ENCODE data around the gene CDON. TPM values are rescaled to one million over a fixed set of nuclear protein-coding genes. Genes with fewer than 3 reads are reported as not detected.

CDON gene
- total RNA-seq, 2 experiments from 2014 or later: 3.2 to 4.0 TPM

DNA sequence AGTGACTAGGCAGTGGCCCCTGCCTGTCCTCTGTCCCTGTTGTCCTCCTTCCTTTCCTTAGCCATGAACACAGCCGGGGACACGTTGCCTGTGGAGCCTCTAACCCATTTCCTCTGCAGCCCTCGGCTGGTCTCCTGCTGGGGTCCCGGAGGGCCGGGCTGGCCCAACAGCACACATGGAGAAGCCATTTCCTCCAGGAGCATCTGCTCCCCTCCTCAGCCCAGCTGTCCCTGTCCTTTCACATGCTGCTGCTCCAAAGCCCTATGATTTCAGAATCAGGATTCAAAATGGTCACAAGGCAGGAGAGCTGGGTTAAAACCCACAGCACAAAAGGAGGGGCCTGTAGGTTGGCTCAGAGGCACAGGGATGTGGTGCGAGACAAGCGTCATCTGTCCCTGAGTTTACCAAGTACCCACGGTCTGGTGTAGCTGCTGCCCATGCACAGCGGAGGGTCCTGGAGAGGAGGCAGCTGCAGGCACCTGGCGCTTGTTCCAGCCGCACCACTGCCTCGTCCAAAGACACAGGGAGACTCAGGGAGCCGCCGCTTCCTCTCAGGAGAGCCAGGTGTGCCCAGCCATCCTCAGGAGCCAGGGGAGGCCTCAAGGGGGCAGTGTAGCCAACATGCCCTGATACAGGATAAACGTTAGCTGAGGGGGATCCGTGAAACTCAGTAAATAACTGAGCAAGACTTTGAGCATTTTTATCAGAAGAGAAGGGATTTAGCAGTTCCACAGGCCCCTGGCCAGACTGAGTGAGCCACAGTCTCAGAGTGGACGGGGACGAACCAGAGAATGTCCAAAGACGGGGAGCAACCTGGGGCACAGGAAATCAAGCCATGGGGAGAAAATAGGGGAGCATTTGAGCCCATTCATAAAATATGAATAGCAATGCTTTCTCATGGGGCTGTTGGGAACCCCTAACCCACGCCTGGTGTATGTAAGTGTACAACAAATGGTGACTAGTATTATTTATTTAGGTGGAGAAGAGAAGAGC is 120.8 kb downstream of the CDON start:
- Mint-ChIP-seq H3K4me1 (ENCODE audit: low read depth) (peaks cover 7% of the 10 kb centered on the region), H3K36me3 (ENCODE audit: low read depth) (no peaks in the 10 kb centered on the region), H3K4me3 (no peak overlapping the region), H3K9me3 (no peaks in the 10 kb centered on the region), H3K27me3 (no peaks in the 10 kb centered on the region), H3K27ac (no peak overlapping the region)
- intact Hi-C loops (cut with micrococcal nuclease): no loop called here
- peak; percentile 89 for ATAC-seq
- CTCF ChIA-PET: interaction anchor here (0.6 to 4.1 kb wide), 17 partner anchors 9 to 268 kb away, joined by 3 to 30 read pairs (median 4); no protein-coding TSS in a partner anchor
- peak; percentile 73 for DNase-seq
- POLR2A ChIA-PET: no interaction called here
- TF ChIP-seq, protein P1, sequence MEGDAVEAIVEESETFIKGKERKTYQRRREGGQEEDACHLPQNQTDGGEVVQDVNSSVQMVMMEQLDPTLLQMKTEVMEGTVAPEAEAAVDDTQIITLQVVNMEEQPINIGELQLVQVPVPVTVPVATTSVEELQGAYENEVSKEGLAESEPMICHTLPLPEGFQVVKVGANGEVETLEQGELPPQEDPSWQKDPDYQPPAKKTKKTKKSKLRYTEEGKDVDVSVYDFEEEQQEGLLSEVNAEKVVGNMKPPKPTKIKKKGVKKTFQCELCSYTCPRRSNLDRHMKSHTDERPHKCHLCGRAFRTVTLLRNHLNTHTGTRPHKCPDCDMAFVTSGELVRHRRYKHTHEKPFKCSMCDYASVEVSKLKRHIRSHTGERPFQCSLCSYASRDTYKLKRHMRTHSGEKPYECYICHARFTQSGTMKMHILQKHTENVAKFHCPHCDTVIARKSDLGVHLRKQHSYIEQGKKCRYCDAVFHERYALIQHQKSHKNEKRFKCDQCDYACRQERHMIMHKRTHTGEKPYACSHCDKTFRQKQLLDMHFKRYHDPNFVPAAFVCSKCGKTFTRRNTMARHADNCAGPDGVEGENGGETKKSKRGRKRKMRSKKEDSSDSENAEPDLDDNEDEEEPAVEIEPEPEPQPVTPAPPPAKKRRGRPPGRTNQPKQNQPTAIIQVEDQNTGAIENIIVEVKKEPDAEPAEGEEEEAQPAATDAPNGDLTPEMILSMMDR (IDR thresholded peaks at IDR 0.05): peak; percentile 72

DNA sequence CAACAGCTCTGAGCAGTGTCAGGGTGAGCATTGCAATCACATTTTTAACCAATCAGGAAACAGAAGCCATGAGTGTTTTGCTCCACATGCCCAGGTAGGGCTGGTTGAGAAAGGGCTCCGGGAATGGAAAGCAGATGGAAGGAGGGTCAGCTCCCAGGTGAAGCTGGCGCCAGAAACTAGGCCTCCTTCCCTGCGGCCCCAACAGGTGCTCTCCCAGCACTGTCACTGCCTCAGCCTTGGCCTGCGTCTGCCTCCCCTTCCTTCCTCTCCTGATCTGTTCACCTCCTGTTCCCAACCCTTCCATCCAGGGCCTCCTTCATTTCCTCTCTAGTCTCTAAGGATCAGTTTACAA is 121.4 kb downstream of the CDON start:
- Mint-ChIP-seq H3K27ac (no peak overlapping the region), H3K4me1 (ENCODE audit: low read depth) (peaks cover 7% of the 10 kb centered on the region), H3K36me3 (ENCODE audit: low read depth) (no peaks in the 10 kb centered on the region), H3K4me3 (no peak overlapping the region), H3K9me3 (no peaks in the 10 kb centered on the region), H3K27me3 (no peaks in the 10 kb centered on the region)
- ChIA-PET POLR2A (no interaction called here), CTCF (interaction anchor here (1.0 to 4.1 kb wide), 9 partner anchors 9 to 268 kb away, joined by 3 to 30 read pairs (median 4); no protein-coding TSS in a partner anchor)
- TF ChIP-seq, protein P1 (IDR thresholded peaks at IDR 0.05): no peak
- no peak for DNase-seq
- ATAC-seq: no peak
- intact Hi-C loops (cut with micrococcal nuclease): no loop called here

DNA sequence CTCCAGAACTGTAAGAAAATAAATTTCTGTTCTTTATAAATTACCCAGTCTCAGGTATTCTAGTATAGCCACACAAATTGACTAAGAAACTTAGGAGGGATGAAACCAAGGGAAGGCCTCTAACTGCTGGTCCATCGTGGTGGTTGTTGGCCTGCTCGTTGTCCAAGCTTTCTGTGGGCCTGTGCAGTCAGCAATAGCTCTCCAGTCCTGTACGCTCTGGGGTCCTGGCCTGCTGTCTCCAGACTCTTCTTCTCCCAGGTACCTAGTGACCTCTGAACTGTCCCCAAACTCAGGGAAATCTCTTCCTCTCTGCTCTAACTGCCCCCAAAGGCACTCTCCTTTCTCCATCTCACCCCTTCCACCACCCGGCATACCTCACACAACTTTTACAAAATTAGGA is 122.5 kb downstream of the CDON start:
- Mint-ChIP-seq H3K27me3 (no peaks in the 10 kb centered on the region), H3K4me3 (no peak overlapping the region), H3K9me3 (no peaks in the 10 kb centered on the region), H3K36me3 (ENCODE audit: low read depth) (no peaks in the 10 kb centered on the region), H3K4me1 (ENCODE audit: low read depth) (peaks cover 7% of the 10 kb centered on the region), H3K27ac (no peak overlapping the region)
- POLR2A ChIA-PET: no interaction called here
- DNase-seq (no peak), ATAC-seq (no peak)
- CTCF ChIA-PET: interaction anchor here (0.7 to 2.9 kb wide), 3 partner anchors 62 to 255 kb away, joined by 4 to 14 read pairs (median 4); no protein-coding TSS in a partner anchor
- intact Hi-C loops (cut with micrococcal nuclease): no loop called here
- TF ChIP-seq, protein P1 (IDR thresholded peaks at IDR 0.05): no peak

DNA sequence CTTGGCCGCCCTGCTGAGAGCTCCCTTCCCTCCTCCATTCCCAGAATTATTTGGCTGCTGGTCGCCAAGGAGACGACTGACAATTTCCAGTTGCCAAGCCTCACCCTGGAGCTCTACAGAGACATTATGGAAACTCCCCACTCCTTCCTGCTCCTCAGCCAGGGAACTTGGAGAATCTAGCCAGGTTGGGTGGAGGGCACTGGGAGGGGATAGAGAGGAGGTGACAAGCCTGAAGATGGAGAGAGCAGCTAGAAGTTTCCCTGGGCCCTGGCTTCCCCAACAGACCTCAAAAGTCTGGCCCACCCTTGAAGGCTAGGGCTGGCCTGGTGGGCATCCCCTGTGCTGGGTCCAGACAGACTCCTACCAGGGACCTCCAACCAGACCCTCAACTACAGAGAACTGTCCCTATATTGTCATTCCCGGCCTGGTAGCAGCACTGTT is 123.6 kb downstream of the CDON start:
- Mint-ChIP-seq H3K4me3 (no peak overlapping the region), H3K27ac (no peak overlapping the region), H3K27me3 (no peaks in the 10 kb centered on the region), H3K9me3 (no peaks in the 10 kb centered on the region), H3K4me1 (ENCODE audit: low read depth) (peaks cover 7% of the 10 kb centered on the region), H3K36me3 (ENCODE audit: low read depth) (no peaks in the 10 kb centered on the region)
- intact Hi-C loops (cut with micrococcal nuclease): no loop called here
- ChIA-PET POLR2A (no interaction called here), CTCF (interaction anchor here (1.3 to 2.9 kb wide), 2 partner anchors 16 to 255 kb away, joined by 5 to 14 read pairs; no protein-coding TSS in a partner anchor)
- no peak for DNase-seq
- TF ChIP-seq, protein P1 (IDR thresholded peaks at IDR 0.05): no peak
- no peak for ATAC-seq

DNA sequence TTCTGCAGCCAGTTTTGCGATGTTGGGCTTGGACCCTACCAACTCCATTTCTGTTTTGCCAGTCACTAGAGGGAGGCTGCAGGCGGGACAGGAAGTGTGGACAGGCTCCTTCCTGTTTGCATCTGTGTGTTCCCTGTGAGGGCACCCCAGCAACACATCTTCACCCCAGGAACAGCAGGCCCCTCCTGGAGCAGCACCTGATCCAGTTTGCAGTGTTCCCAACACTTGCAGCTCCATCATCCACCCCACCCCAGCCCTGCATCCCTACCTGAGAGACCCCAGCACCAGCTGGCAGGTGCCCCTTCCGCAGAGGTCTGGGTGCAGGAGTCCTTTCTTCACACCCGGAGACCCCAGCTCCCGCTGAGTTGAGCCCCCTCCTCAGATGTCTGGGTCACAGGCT is 124.2 kb downstream of the CDON start:
- H3K36me3 Mint-ChIP-seq (ENCODE audit: low read depth): no peaks in the 10 kb centered on the region
- peaks cover 8% of the 10 kb centered on the region for H3K4me1 Mint-ChIP-seq (ENCODE audit: low read depth)
- no peak for DNase-seq
- no peaks in the 10 kb centered on the region for H3K9me3 Mint-ChIP-seq
- intact Hi-C loops (cut with micrococcal nuclease): no loop called here
- no peaks in the 10 kb centered on the region for H3K27me3 Mint-ChIP-seq
- POLR2A ChIA-PET: interaction anchor here (0.9 kb wide), 1 partner anchor 21 kb away, joined by 3 read pairs; no protein-coding TSS in a partner anchor
- ATAC-seq: no peak
- TF ChIP-seq, protein P1 (IDR thresholded peaks at IDR 0.05): no peak
- CTCF ChIA-PET: interaction anchor here (1.3 to 2.9 kb wide), 2 partner anchors 15 to 255 kb away, joined by 5 to 14 read pairs; no protein-coding TSS in a partner anchor
- no peak overlapping the region for H3K4me3 Mint-ChIP-seq
- no peak overlapping the region for H3K27ac Mint-ChIP-seq
